Measurements from ENCODE around the gene FDXR.

Gene FDXR

GRCh38 chr17:74852237-74853047, 20.4 kb downstream of the FDXR start:
- Histone ChIP-seq H4K20me1 (ENCODE audit: insufficient read depth) (no peaks in the 10 kb centered on the region), H3K27me3 (ENCODE audit: insufficient read depth, low read depth) (peaks cover 53% of the 10 kb centered on the region), H3K27ac (no peak overlapping the region), H3K36me3 (ENCODE audit: insufficient read depth) (no peaks in the 10 kb centered on the region), H3K4me1 (ENCODE audit: low read depth, poor library complexity, severe bottlenecking) (no peaks in the 10 kb centered on the region), H3K79me2 (ENCODE audit: insufficient read depth, low read depth) (no peaks in the 10 kb centered on the region), H3K4me3 (IDR thresholded peaks at IDR 0.05; ENCODE audit: insufficient read depth, low read depth, low read length) (no peak overlapping the region), H3K9ac (no peak overlapping the region), H3K4me2 (no peak overlapping the region), H2AFZ (ENCODE audit: low read depth) (no peak overlapping the region)
- TF ChIP-seq CTCF (conservative IDR thresholded peaks at IDR 0.05; ENCODE audit: low read depth, low read length): no peak

- no peak overlapping the region for H3K4me3 ChIP-seq (IDR thresholded peaks at IDR 0.05; ENCODE audit: insufficient read depth, low read depth, low read length)
- TF ChIP-seq CTCF (conservative IDR thresholded peaks at IDR 0.05; ENCODE audit: low read depth, low read length): no peak
- H3K4me2 ChIP-seq: no peak overlapping the region
- H3K27me3 ChIP-seq (ENCODE audit: insufficient read depth, low read depth): peaks cover 49% of the 10 kb centered on the region
- H3K4me1 ChIP-seq (ENCODE audit: low read depth, poor library complexity, severe bottlenecking): no peaks in the 10 kb centered on the region
- H3K9ac ChIP-seq: no peak overlapping the region
- no peaks in the 10 kb centered on the region for H3K36me3 ChIP-seq (ENCODE audit: insufficient read depth)
- H2AFZ ChIP-seq (ENCODE audit: low read depth): no peak overlapping the region
- H4K20me1 ChIP-seq (ENCODE audit: insufficient read depth): no peaks in the 10 kb centered on the region
- no peak overlapping the region for H3K27ac ChIP-seq
- no peaks in the 10 kb centered on the region for H3K79me2 ChIP-seq (ENCODE audit: insufficient read depth, low read depth)
Measured at GRCh38 chr17:74851612-74852236, 21.1 kb downstream of the FDXR start.

GRCh38 chr17:74850914-74851313, 21.9 kb downstream of the FDXR start:
- TF ChIP-seq CTCF (conservative IDR thresholded peaks at IDR 0.05; ENCODE audit: low read depth, low read length): no peak
- H3K27me3 ChIP-seq (ENCODE audit: insufficient read depth, low read depth): peaks cover 44% of the 10 kb centered on the region
- no peak overlapping the region for H3K27ac ChIP-seq
- no peak overlapping the region for H2AFZ ChIP-seq (ENCODE audit: low read depth)
- H3K4me3 ChIP-seq (IDR thresholded peaks at IDR 0.05; ENCODE audit: insufficient read depth, low read depth, low read length): no peak overlapping the region
- H3K36me3 ChIP-seq (ENCODE audit: insufficient read depth): no peaks in the 10 kb centered on the region
- no peak overlapping the region for H3K4me2 ChIP-seq
- no peak overlapping the region for H3K9ac ChIP-seq
- no peaks in the 10 kb centered on the region for H4K20me1 ChIP-seq (ENCODE audit: insufficient read depth)
- H3K79me2 ChIP-seq (ENCODE audit: insufficient read depth, low read depth): no peaks in the 10 kb centered on the region
- H3K4me1 ChIP-seq (ENCODE audit: low read depth, poor library complexity, severe bottlenecking): no peaks in the 10 kb centered on the region

- no peak overlapping the region for H3K27ac ChIP-seq
- H3K9ac ChIP-seq: no peak overlapping the region
- no peaks in the 10 kb centered on the region for H3K36me3 ChIP-seq (ENCODE audit: insufficient read depth)
- no peaks in the 10 kb centered on the region for H3K4me1 ChIP-seq (ENCODE audit: low read depth, poor library complexity, severe bottlenecking)
- peaks cover 38% of the 10 kb centered on the region for H3K27me3 ChIP-seq (ENCODE audit: insufficient read depth, low read depth)
- TF ChIP-seq CTCF (conservative IDR thresholded peaks at IDR 0.05; ENCODE audit: low read depth, low read length): no peak
- H2AFZ ChIP-seq (ENCODE audit: low read depth): no peak overlapping the region
- no peaks in the 10 kb centered on the region for H4K20me1 ChIP-seq (ENCODE audit: insufficient read depth)
- no peak overlapping the region for H3K4me3 ChIP-seq (IDR thresholded peaks at IDR 0.05; ENCODE audit: insufficient read depth, low read depth, low read length)
- no peak overlapping the region for H3K4me2 ChIP-seq
- no peaks in the 10 kb centered on the region for H3K79me2 ChIP-seq (ENCODE audit: insufficient read depth, low read depth)
Measured at GRCh38 chr17:74850310-74850709, 22.5 kb downstream of the FDXR start.
